ENCODE measurements around the gene MED29.

DNA sequence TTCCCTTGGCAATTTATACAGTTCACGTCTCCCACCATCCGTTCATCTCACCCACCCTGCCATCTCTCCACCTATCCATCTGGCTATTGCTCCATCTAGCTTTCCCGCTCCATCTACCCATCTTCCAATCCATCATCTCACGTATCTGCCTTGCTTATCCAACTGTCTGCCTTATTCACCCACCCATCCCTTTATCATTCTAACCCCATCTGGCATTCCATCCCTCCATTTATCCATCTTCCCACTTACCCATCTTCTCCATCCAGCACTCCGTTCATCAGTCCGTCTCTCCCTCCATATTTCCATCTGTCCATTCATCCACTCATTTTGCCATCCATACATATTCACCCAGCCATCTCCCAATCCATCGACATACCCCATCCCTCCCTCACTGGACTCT lies 34.6 kb downstream of the MED29 start:
- TF ChIP-seq POLR2A (IDR thresholded peaks at IDR 0.05) = no peak
- TF ChIP-seq, protein P1, sequence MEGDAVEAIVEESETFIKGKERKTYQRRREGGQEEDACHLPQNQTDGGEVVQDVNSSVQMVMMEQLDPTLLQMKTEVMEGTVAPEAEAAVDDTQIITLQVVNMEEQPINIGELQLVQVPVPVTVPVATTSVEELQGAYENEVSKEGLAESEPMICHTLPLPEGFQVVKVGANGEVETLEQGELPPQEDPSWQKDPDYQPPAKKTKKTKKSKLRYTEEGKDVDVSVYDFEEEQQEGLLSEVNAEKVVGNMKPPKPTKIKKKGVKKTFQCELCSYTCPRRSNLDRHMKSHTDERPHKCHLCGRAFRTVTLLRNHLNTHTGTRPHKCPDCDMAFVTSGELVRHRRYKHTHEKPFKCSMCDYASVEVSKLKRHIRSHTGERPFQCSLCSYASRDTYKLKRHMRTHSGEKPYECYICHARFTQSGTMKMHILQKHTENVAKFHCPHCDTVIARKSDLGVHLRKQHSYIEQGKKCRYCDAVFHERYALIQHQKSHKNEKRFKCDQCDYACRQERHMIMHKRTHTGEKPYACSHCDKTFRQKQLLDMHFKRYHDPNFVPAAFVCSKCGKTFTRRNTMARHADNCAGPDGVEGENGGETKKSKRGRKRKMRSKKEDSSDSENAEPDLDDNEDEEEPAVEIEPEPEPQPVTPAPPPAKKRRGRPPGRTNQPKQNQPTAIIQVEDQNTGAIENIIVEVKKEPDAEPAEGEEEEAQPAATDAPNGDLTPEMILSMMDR (IDR thresholded peaks at IDR 0.05) = no peak

Measured in Peyer's patch (tissue), 4 donors.